OCI-LY1 (cell line): ENCODE data around the gene ZNF75A.
A peak's percentile ranks its signal among the peaks of the same experiment; 100 is the strongest.

ENCODE experiments used
- H2AFZ ChIP-seq: fragments of 200-600 bp; sonication (generic), shearing (Covaris generic); 2 replicates; pipeline ENCODE4 v1.6.0; 2014; ENCODE audit warnings: antibody characterized with exemption, mild to moderate bottlenecking, low read length
- H3F3A ChIP-seq: fragments of 200-600 bp; sonication (generic), shearing (Covaris generic); 2 replicates; pipeline ENCODE4 v1.6.0; 2014; ENCODE audit warnings: mild to moderate bottlenecking, antibody characterized with exemption, low read length, moderate library complexity; ENCODE audit not compliant: insufficient read depth
- H3K27ac ChIP-seq: fragments of 200-600 bp; sonication (generic); 2 replicates; pipeline ENCODE4 v1.5.1; 2014; ENCODE audit warnings: low read length, mixed run types, mild to moderate bottlenecking, low read depth; ENCODE audit not compliant: poor library complexity, severe bottlenecking
- H3K27me3 ChIP-seq: fragments of 200-600 bp; sonication (generic); 2 replicates; pipeline ENCODE4 v1.6.0; 2014; ENCODE audit warnings: antibody characterized with exemption, mild to moderate bottlenecking, low read length, moderate library complexity; ENCODE audit not compliant: insufficient read depth
- H3K36me3 ChIP-seq: fragments of 200-600 bp; sonication (generic); 2 replicates; pipeline ENCODE4 v1.6.1; 2014; ENCODE audit warnings: mild to moderate bottlenecking, antibody characterized with exemption, low read length, moderate library complexity, mixed read lengths; ENCODE audit not compliant: insufficient read depth
- H3K4me1 ChIP-seq: fragments of 200-600 bp; sonication (generic); 2 replicates; pipeline ENCODE4 v1.5.1; 2014; ENCODE audit warnings: mild to moderate bottlenecking, low read length, moderate library complexity; ENCODE audit not compliant: insufficient read depth, severe bottlenecking
- H3K4me2 ChIP-seq: fragments of 200-600 bp; sonication (generic), shearing (Covaris generic); 2 replicates; pipeline ENCODE4 v1.6.1; 2014; ENCODE audit warnings: low read length
- H3K4me3 ChIP-seq: fragments of 200-600 bp; sonication (generic); 2 replicates; pipeline ENCODE4 v1.5.1; 2014; ENCODE audit warnings: low read length, low read depth, mild to moderate bottlenecking, mixed read lengths; ENCODE audit not compliant: poor library complexity, severe bottlenecking
- H3K79me2 ChIP-seq: fragments of 200-600 bp; shearing (Covaris generic); 2 replicates; pipeline ENCODE4 v1.6.1; 2016; ENCODE audit warnings: mixed run types, low read length, mixed read lengths; ENCODE audit not compliant: insufficient read depth
- H3K9ac ChIP-seq: fragments of 200-600 bp; sonication (generic), shearing (Covaris generic); 2 replicates; pipeline ENCODE4 v1.6.1; 2014; ENCODE audit warnings: mild to moderate bottlenecking, low read length, mixed read lengths
- H3K9me2 ChIP-seq: fragments of 200-600 bp; sonication (generic), shearing (Covaris generic); 2 replicates; pipeline ENCODE4 v1.6.1; 2014; ENCODE audit warnings: low read depth, mild to moderate bottlenecking, low read length, mixed read lengths
- H3K9me3 ChIP-seq: fragments of 200-600 bp; shearing (Covaris generic); 2 replicates; pipeline ENCODE4 v1.6.1; 2014; ENCODE audit warnings: low read length, mixed read lengths
- H4K20me1 ChIP-seq: fragments of 200-600 bp; sonication (generic), shearing (Covaris generic); 2 replicates; pipeline ENCODE4 v1.6.0; 2016; ENCODE audit warnings: mild to moderate bottlenecking, low read length; ENCODE audit not compliant: insufficient read depth
- CTCF ChIP-seq: fragments of 200-600 bp; sonication (generic), shearing (Covaris generic); IDR thresholded peaks from 2 replicates; pipeline ENCODE4 v1.5.1; 2017; ENCODE audit warnings: mild to moderate bottlenecking, antibody characterized with exemption, low read length, moderate library complexity, mixed read lengths
- EZH2 ChIP-seq: fragments of 200-600 bp; sonication (generic), shearing (Covaris generic); IDR thresholded peaks from 2 replicates; pipeline ENCODE4 v1.8.0; 2017; ENCODE audit warnings: borderline replicate concordance, mixed run types, mild to moderate bottlenecking, antibody characterized with exemption, low read length, moderate library complexity, mixed read lengths

ZNF75A gene

GRCh38 chr16:3259836-3260235 is 45.5 kb upstream of the ZNF75A start:
- Histone ChIP-seq H4K20me1 (no peaks in the 10 kb centered on the region), H3K27ac (no peak overlapping the region), H3F3A (no peaks in the 10 kb centered on the region), H3K36me3 (no peaks in the 10 kb centered on the region), H3K9me3 (no peaks in the 10 kb centered on the region), H3K4me2 (no peak overlapping the region), H3K9me2 (no peaks in the 10 kb centered on the region), H3K4me3 (no peak overlapping the region), H3K27me3 (peaks cover 3% of the 10 kb centered on the region; the same call in 1 of the 2 replicates), H2AFZ (no peak overlapping the region), H3K9ac (no peak overlapping the region), H3K4me1 (peaks cover 9% of the 10 kb centered on the region), H3K79me2 (no peaks in the 10 kb centered on the region)
- no peak for TF ChIP-seq CTCF
- TF ChIP-seq EZH2 = no peak

GRCh38 chr16:3262517-3262916 is 42.8 kb upstream of the ZNF75A start:
- Histone ChIP-seq H2AFZ (no peak overlapping the region), H3K27ac (no peak overlapping the region), H3K4me2 (no peak overlapping the region), H3K9me3 (peaks cover 5% of the 10 kb centered on the region), H3K4me3 (no peak overlapping the region), H3K79me2 (no peaks in the 10 kb centered on the region), H3K27me3 (no peaks in the 10 kb centered on the region; the same call in 1 of the 2 replicates), H4K20me1 (no peaks in the 10 kb centered on the region), H3K9me2 (no peaks in the 10 kb centered on the region), H3K36me3 (0 out of 2 replicates have a peak, but pooled peaks cover 5% of the 10 kb centered on the region), H3F3A (no peaks in the 10 kb centered on the region), H3K4me1 (peaks cover 17% of the 10 kb centered on the region), H3K9ac (no peak overlapping the region)
- TF ChIP-seq CTCF = no peak

DNA sequence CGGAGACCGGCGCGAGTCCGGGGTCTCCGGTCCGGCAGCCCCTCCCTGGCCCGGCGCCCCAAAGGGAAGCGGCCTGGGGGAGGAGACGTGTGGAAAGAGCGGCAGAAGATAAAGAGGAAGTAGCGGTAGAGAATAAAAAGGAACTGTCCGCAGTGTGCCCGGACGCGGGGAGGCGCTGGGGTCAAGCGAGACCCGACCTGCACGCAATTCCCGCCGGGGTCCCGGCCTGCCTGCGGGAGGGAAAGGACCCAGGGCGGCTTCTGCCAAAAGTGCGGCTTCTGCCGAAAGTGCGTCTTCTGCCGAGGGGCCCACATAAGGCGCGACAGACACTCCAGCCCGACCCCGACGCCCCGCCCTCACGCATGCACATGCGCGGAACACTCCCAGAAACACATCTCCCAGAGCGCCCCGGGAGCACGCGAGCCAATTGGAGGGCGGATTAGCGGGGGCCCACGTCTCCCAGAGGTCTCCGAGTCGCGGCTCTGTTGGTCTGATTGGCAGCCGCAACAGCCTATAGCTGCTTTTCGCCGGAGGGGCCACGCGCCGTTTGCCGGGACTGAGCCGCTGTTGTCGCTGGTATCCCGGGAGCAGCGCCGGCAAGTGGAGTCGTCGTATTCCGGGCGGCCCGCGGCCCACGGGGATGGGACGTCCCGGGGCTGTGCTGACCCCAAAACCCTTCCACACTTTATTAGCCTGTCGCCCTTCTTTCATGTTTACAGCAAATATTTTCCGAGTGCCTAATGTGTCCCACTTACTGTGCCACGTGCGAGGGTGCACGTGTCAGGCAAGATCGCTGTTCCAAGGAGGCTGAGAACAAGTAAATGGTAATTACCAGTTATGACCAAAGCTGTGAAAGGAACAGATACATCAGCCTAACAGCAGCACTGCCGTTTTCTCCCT is 40.9 kb upstream of the ZNF75A start:
- TF ChIP-seq CTCF = peak; percentile 33; the same call in 1 of the 2 replicates
- TF ChIP-seq EZH2 = no peak
- Histone ChIP-seq H3K79me2 (no peaks in the 10 kb centered on the region), H2AFZ (peak overlapping the region; percentile 91; the same call in 1 of the 2 replicates), H4K20me1 (no peaks in the 10 kb centered on the region), H3K4me1 (peaks cover 17% of the 10 kb centered on the region), H3K9me3 (peaks cover 5% of the 10 kb centered on the region), H3K4me2 (peak overlapping the region; percentile 96), H3K9me2 (no peaks in the 10 kb centered on the region), H3F3A (no peaks in the 10 kb centered on the region), H3K27me3 (no peaks in the 10 kb centered on the region), H3K9ac (peak overlapping the region; percentile 91), H3K36me3 (0 out of 2 replicates have a peak, but pooled peaks cover 5% of the 10 kb centered on the region), H3K4me3 (peak overlapping the region; percentile 87), H3K27ac (peak overlapping the region; percentile 59)
